Measurements from ENCODE around the gene SLC25A25. TPM values are rescaled to one million over a fixed set of nuclear protein-coding genes. Genes with fewer than 3 reads are reported as not detected.

Gene SLC25A25
- total and polyA plus RNA-seq, 10 of the 15 experiments (the other 5 are each of a cell fraction or from before 2014, with no cell fraction given) = 0.04 to 17.1 (median 12.4) TPM; not detected in 1

GRCh38 chr9:128138001-128138400 is 70.0 kb downstream of the SLC25A25 start:
- Histone ChIP-seq H2AFZ (ENCODE audit: control insufficient read depth, low read depth, low read length) (no peak overlapping the region), H3K27me3 (replicated peaks in 1 of 2; ENCODE audit: control insufficient read depth in 2 of 2, insufficient read depth in 2 of 2, low read length in 1 of 2) (peaks cover 0 to 2% of the 10 kb centered on the region in 2 experiments; a peak in 2 of 4 replicates), H3K4me2 (ENCODE audit: control insufficient read depth, insufficient read depth) (no peak overlapping the region), H3K9me3 (replicated peaks; ENCODE audit: control insufficient read depth, insufficient read depth, low read length) (no peaks in the 10 kb centered on the region), H3K4me1 (ENCODE audit: control insufficient read depth, insufficient read depth, low read length) (no peaks in the 10 kb centered on the region), H3K9ac (ENCODE audit: control insufficient read depth, insufficient read depth, low read length) (no peak overlapping the region), H4K20me1 (ENCODE audit: control insufficient read depth, insufficient read depth) (no peaks in the 10 kb centered on the region), H3K36me3 (ENCODE audit: control insufficient read depth in 2 of 2, insufficient read depth in 2 of 2, low read length in 1 of 2) (no peaks in the 10 kb centered on the region), H3K4me3 (no peak overlapping the region), H3K27ac (ENCODE audit: control insufficient read depth, insufficient read depth) (no peak overlapping the region), H3K79me2 (ENCODE audit: control insufficient read depth, insufficient read depth, low read length) (no peaks in the 10 kb centered on the region)
- RAD21 ChIA-PET (ENCODE audit: unreplicated experiment) = no interaction called here
- WGBS (ENCODE audit: insufficient coverage, insufficient replicate concordance, low lambda C conversion rate, missing lambda C conversion rate) = 17% methylated on average over 3 of the region's 3 CpGs
- TF ChIP-seq NFYB (IDR thresholded peaks at IDR 0.05; ENCODE audit: insufficient read depth, low read depth, low read length) (no peak), NFYA (IDR thresholded peaks at IDR 0.05; ENCODE audit: borderline replicate concordance, low read depth, low read length) (no peak), RBBP5 (conservative IDR thresholded peaks at IDR 0.05) (no peak), SP1 (IDR thresholded peaks at IDR 0.05; ENCODE audit: low read depth, low read length) (no peak), ZBTB11 (CRISPR knock-in tag; IDR thresholded peaks at IDR 0.05) (no peak), CEBPB (IDR thresholded peaks at IDR 0.05; ENCODE audit: borderline replicate concordance in 1 of 2, low read depth in 2 of 2, low read length in 2 of 2) (no peak), EED (IDR thresholded peaks at IDR 0.05; ENCODE audit: low read depth) (no peak), CEBPZ (IDR thresholded peaks at IDR 0.05; ENCODE audit: low read depth, low read length) (no peak), FOXK2 (IDR thresholded peaks at IDR 0.05) (no peak), SREBF1 (IDR thresholded peaks at IDR 0.05; ENCODE audit: low read length) (no peak), IRF3 (IDR thresholded peaks at IDR 0.05) (no peak), SMARCA5 (IDR thresholded peaks at IDR 0.05) (no peak), SPI1 (IDR thresholded peaks at IDR 0.05; ENCODE audit: borderline replicate concordance, insufficient read depth, low read depth, low read length) (no peak)
- intact Hi-C loops (cut with micrococcal nuclease; ENCODE audit: unreplicated experiment) = no loop called here
- BruUV-seq (replicated peaks) = no TSS peak
- in situ Hi-C loops (cut with MboI) = no loop called here
- FAIRE-seq (no peak), DNase-seq (ENCODE audit: low read depth, low spot score) (no peak), ATAC-seq (no peak)
- POLR2A ChIA-PET = no interaction called here
- CTCF ChIA-PET = no interaction called here
- SMC1A ChIA-PET (ENCODE audit: uncharacterized antibody, unreplicated experiment) = no interaction called here

Measured in GM12878 (cell line).